Measurements from ENCODE around the gene MRPL17.

Gene MRPL17

DNA sequence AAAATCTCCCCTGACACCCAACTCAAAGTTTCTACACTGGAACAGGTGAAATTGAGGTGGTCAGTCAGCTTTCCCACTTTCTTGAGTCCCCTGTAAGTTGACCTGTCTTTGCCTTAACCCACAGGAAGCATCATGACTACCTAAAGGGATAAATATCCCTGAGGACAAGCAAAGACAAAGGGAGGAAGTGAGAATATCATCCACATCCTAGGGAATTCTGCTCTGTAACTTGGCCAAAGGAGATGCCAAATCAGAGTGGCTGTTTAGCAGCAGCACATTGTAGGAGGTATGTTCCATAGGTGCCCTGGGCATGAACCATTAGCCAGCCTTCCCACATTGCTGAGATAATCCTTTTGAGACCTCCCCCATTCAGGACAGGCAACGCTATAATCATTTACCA, 40.9 kb upstream of the MRPL17 start:
- Histone ChIP-seq H2AFZ (ENCODE audit: low read length) (no peak overlapping the region), H3K9me3 (ENCODE audit: low read length) (no peaks in the 10 kb centered on the region), H3K79me2 (ENCODE audit: insufficient read depth, low read length) (no peaks in the 10 kb centered on the region), H4K20me1 (ENCODE audit: insufficient read depth, low read length) (no peaks in the 10 kb centered on the region), H3K4me1 (ENCODE audit: insufficient read depth, low read length, severe bottlenecking) (no peaks in the 10 kb centered on the region), H3K4me3 (ENCODE audit: low read depth, low read length, poor library complexity, severe bottlenecking) (no peak overlapping the region), H3K27ac (ENCODE audit: low read depth, low read length, poor library complexity, severe bottlenecking) (no peak overlapping the region), H3K9me2 (ENCODE audit: low read depth, low read length) (no peaks in the 10 kb centered on the region), H3K27me3 (ENCODE audit: insufficient read depth, low read length) (no peaks in the 10 kb centered on the region; the same call in 1 of the 2 replicates), H3K9ac (ENCODE audit: low read length) (no peak overlapping the region), H3F3A (ENCODE audit: insufficient read depth, low read length) (no peaks in the 10 kb centered on the region), H3K4me2 (ENCODE audit: low read length) (no peak overlapping the region), H3K36me3 (ENCODE audit: insufficient read depth, low read length) (no peaks in the 10 kb centered on the region)
- no peak for TF ChIP-seq CTCF (IDR thresholded peaks at IDR 0.05; ENCODE audit: low read length)
- no peak for TF ChIP-seq EZH2 (IDR thresholded peaks at IDR 0.05; ENCODE audit: borderline replicate concordance, low read length)

GRCh38 chr11:6721343-6721742, 38.2 kb upstream of the MRPL17 start:
- Histone ChIP-seq H3K9me2 (ENCODE audit: low read depth, low read length) (no peaks in the 10 kb centered on the region), H3K4me3 (ENCODE audit: low read depth, low read length, poor library complexity, severe bottlenecking) (no peak overlapping the region), H3K79me2 (ENCODE audit: insufficient read depth, low read length) (no peaks in the 10 kb centered on the region), H3K4me2 (ENCODE audit: low read length) (no peak overlapping the region), H3F3A (ENCODE audit: insufficient read depth, low read length) (no peaks in the 10 kb centered on the region), H4K20me1 (ENCODE audit: insufficient read depth, low read length) (no peaks in the 10 kb centered on the region), H3K27ac (ENCODE audit: low read depth, low read length, poor library complexity, severe bottlenecking) (no peak overlapping the region), H3K9me3 (ENCODE audit: low read length) (no peaks in the 10 kb centered on the region), H3K27me3 (ENCODE audit: insufficient read depth, low read length) (no peaks in the 10 kb centered on the region), H3K36me3 (ENCODE audit: insufficient read depth, low read length) (no peaks in the 10 kb centered on the region), H3K9ac (ENCODE audit: low read length) (no peak overlapping the region), H3K4me1 (ENCODE audit: insufficient read depth, low read length, severe bottlenecking) (no peaks in the 10 kb centered on the region), H2AFZ (ENCODE audit: low read length) (no peak overlapping the region)
- TF ChIP-seq CTCF (IDR thresholded peaks at IDR 0.05; ENCODE audit: low read length) (no peak), EZH2 (IDR thresholded peaks at IDR 0.05; ENCODE audit: borderline replicate concordance, low read length) (no peak)

DNA sequence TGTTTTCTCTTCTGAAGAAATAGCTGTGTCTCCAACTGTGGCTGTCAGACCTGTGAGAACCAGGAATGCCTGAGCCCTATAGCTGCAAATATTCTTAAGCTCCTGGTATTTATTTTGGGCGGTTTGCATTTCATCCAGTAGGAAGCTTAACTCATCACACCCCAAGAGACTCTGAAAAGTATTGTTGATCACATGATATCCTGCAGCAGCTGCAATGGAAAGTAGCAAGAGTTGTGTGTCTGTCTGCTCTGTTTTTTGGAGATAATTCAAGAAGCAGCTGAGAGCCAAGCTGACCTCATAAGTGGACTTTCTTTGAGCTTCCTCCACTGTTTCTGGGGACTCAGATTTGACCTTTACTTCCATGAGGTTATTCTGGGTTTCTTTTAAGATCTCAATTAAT, 36.4 kb upstream of the MRPL17 start:
- Histone ChIP-seq H3K4me1 (ENCODE audit: insufficient read depth, low read length, severe bottlenecking) (no peaks in the 10 kb centered on the region), H3K36me3 (ENCODE audit: insufficient read depth, low read length) (no peaks in the 10 kb centered on the region), H3K4me3 (ENCODE audit: low read depth, low read length, poor library complexity, severe bottlenecking) (no peak overlapping the region), H3K4me2 (ENCODE audit: low read length) (no peak overlapping the region), H3K9me2 (ENCODE audit: low read depth, low read length) (no peaks in the 10 kb centered on the region), H3K9ac (ENCODE audit: low read length) (no peak overlapping the region), H3K27ac (ENCODE audit: low read depth, low read length, poor library complexity, severe bottlenecking) (no peak overlapping the region), H4K20me1 (ENCODE audit: insufficient read depth, low read length) (no peaks in the 10 kb centered on the region), H3K27me3 (ENCODE audit: insufficient read depth, low read length) (no peaks in the 10 kb centered on the region), H3F3A (ENCODE audit: insufficient read depth, low read length) (no peaks in the 10 kb centered on the region), H2AFZ (ENCODE audit: low read length) (no peak overlapping the region), H3K9me3 (ENCODE audit: low read length) (no peaks in the 10 kb centered on the region), H3K79me2 (ENCODE audit: insufficient read depth, low read length) (no peaks in the 10 kb centered on the region)
- no peak for TF ChIP-seq EZH2 (IDR thresholded peaks at IDR 0.05; ENCODE audit: borderline replicate concordance, low read length)
- no peak for TF ChIP-seq CTCF (IDR thresholded peaks at IDR 0.05; ENCODE audit: low read length)
